ENCODE data around the gene SIAH2. TPM values are rescaled to one million over a fixed set of nuclear protein-coding genes. Genes with fewer than 3 reads are reported as not detected.

The SIAH2 gene
- total and polyA plus RNA-seq, 2 of the 8 experiments (the other 6 are each of a cell fraction or from before 2014, with no cell fraction given) = 23.9 to 34.2 TPM

- no peak for TF ChIP-seq TEAD4 (IDR thresholded peaks at IDR 0.05; ENCODE audit: low read depth, low read length)
- no peak for TF ChIP-seq USF2 (IDR thresholded peaks at IDR 0.05; ENCODE audit: low read length)
- no peak for TF ChIP-seq TCF12 (IDR thresholded peaks at IDR 0.05; ENCODE audit: low read depth, low read length)
- TF ChIP-seq BACH1 (IDR thresholded peaks at IDR 0.05; ENCODE audit: low read length) = no peak
- no peak for TF ChIP-seq CEBPB (IDR thresholded peaks at IDR 0.05; ENCODE audit: low read depth, low read length)
- TF ChIP-seq CTBP2 (IDR thresholded peaks at IDR 0.05; ENCODE audit: borderline replicate concordance, insufficient read depth, insufficient read length, low read length) = no peak
- TF ChIP-seq CHD1 (IDR thresholded peaks at IDR 0.05; ENCODE audit: low read depth, low read length) = no peak
Observed at GRCh38 chr3:150751781-150752263, 11.1 kb downstream of the SIAH2 start (continued).
